ENCODE data around the gene DCC.

DNA sequence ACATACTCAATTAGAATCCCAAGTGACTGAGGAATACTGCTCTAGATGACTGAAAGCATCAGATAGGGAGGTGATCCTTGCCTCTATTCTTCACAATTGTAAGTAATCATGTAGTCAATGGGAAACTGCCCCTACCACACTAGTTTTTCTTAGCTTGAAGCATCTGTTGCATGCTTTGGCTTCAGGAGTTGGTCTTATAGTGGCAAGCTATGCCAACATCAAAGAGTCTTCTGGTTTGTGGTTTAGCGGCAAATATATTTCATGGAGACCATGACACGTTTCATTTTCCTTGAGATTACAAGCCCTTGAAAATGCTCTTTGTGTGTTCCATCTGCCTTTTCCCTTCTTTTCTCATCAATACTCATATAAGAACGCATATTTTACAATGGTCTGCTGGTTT, 12.9 kb downstream of the DCC start:
- TF ChIP-seq, protein P1, sequence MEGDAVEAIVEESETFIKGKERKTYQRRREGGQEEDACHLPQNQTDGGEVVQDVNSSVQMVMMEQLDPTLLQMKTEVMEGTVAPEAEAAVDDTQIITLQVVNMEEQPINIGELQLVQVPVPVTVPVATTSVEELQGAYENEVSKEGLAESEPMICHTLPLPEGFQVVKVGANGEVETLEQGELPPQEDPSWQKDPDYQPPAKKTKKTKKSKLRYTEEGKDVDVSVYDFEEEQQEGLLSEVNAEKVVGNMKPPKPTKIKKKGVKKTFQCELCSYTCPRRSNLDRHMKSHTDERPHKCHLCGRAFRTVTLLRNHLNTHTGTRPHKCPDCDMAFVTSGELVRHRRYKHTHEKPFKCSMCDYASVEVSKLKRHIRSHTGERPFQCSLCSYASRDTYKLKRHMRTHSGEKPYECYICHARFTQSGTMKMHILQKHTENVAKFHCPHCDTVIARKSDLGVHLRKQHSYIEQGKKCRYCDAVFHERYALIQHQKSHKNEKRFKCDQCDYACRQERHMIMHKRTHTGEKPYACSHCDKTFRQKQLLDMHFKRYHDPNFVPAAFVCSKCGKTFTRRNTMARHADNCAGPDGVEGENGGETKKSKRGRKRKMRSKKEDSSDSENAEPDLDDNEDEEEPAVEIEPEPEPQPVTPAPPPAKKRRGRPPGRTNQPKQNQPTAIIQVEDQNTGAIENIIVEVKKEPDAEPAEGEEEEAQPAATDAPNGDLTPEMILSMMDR (conservative IDR thresholded peaks at IDR 0.05; ENCODE audit: low read length) = no peak
- no peak for TF ChIP-seq EZH2phosphoT487 (IDR thresholded peaks at IDR 0.05; ENCODE audit: borderline replicate concordance)

All from Loucy (cell line).